SK-N-SH (cell line): ENCODE measurements around the gene CDK4.

Experiments
- CHD2 ChIP-seq: fragments of 150-350 bp; IDR thresholded peaks from 2 replicates; pipeline ENCODE4 v1.6.1; 2018; ENCODE audit warnings: low read length; ENCODE audit not compliant: partially characterized antibody
- EP300 ChIP-seq, 2 experiments: IDR thresholded peaks; 2 replicates each; pipeline versions ENCODE4 v1.4.0 to v1.6.1; 2012; ENCODE audit warnings: borderline replicate concordance in 1 of 2, low read depth in 1 of 2, low read length in 1 of 2
- GABPA ChIP-seq: IDR thresholded peaks from 2 replicates; pipeline ENCODE4 v1.4.0; 2012; ENCODE audit warnings: low read depth, mild to moderate bottlenecking
- POLR2AphosphoS5 ChIP-seq: IDR thresholded peaks from 2 replicates; pipeline ENCODE4 v1.6.1; 2012; ENCODE audit warnings: low read depth, low read length
- RAD21 ChIP-seq: IDR thresholded peaks from 2 replicates; pipeline ENCODE4 v1.6.1; 2012; ENCODE audit warnings: mild to moderate bottlenecking, low read length
- TAF1 ChIP-seq: IDR thresholded peaks from 2 replicates; pipeline ENCODE4 v1.6.1; 2012; ENCODE audit warnings: low read depth, mild to moderate bottlenecking, low read length, moderate library complexity, borderline replicate concordance
- TF ChIP-seq, protein P1 (sequence below): IDR thresholded peaks from 2 replicates; pipeline ENCODE4 v1.4.0; 2012; ENCODE audit warnings: low read depth
- TF ChIP-seq, protein P2 (sequence below): fragments of 200-600 bp; sonication (generic); IDR thresholded peaks from 2 replicates; pipeline ENCODE4 v1.6.1; 2017; ENCODE audit warnings: antibody characterized with exemption, mild to moderate bottlenecking, moderate library complexity
- TF ChIP-seq, protein P3 (sequence below): IDR thresholded peaks from 2 replicates; pipeline ENCODE4 v1.6.1; 2012; ENCODE audit warnings: mild to moderate bottlenecking, low read depth, low read length, moderate library complexity
- TF ChIP-seq, protein P4 (sequence below): IDR thresholded peaks from 2 replicates; pipeline ENCODE4; 2012

DNA sequence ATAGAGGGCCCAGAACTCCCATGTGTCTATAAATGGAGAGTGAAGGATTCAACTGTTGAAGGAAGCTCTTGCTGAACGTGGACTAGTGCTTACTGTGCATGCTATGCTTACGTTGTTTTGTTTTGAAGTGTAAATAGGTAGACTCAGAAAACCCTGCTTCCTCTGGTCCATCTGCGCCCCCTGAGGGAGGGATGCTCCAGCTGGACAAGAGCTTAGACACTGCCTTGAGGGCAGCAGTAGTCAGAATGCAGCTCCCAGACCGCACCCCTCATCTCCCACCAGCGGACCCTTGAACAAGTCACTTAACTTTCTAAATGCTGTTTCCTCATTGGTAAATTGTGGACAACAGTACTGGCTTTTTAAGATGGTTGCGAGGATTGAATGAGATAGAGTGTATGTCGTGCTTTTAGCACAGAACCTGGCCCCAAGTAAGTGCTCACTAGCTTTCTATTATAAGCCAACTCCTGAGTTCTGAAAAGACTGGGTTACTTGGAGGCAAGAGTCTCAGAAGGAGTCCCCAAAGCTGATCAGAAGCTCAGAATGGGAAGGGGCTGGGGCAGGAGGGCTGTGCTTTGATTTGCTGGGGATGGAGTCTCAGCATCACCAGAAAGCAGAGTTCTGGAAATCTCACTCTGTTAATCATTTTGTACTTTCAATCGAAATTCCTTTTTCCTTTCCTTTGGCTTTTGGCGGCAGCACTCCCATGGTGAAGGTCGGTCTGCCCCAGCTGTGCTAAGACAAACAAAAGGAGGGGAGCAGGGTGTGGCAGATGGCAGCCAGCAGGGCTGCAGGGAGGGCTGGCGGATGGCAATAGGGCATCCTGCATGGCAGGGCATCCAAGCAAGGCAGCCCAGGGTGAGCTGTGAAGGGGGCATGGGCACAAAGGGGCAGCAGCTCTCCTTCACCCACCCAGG lies 29.1 kb downstream of the CDK4 start:
- TF ChIP-seq, protein P1, sequence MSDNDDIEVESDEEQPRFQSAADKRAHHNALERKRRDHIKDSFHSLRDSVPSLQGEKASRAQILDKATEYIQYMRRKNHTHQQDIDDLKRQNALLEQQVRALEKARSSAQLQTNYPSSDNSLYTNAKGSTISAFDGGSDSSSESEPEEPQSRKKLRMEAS, result no peak
- TF ChIP-seq, protein P2, sequence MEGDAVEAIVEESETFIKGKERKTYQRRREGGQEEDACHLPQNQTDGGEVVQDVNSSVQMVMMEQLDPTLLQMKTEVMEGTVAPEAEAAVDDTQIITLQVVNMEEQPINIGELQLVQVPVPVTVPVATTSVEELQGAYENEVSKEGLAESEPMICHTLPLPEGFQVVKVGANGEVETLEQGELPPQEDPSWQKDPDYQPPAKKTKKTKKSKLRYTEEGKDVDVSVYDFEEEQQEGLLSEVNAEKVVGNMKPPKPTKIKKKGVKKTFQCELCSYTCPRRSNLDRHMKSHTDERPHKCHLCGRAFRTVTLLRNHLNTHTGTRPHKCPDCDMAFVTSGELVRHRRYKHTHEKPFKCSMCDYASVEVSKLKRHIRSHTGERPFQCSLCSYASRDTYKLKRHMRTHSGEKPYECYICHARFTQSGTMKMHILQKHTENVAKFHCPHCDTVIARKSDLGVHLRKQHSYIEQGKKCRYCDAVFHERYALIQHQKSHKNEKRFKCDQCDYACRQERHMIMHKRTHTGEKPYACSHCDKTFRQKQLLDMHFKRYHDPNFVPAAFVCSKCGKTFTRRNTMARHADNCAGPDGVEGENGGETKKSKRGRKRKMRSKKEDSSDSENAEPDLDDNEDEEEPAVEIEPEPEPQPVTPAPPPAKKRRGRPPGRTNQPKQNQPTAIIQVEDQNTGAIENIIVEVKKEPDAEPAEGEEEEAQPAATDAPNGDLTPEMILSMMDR, result no peak
- TF ChIP-seq RAD21 (no peak), TAF1 (no peak), POLR2AphosphoS5 (no peak; the same call in 1 of the 2 replicates), EP300 (IDR thresholded peaks at IDR 0.05; ENCODE audit: borderline replicate concordance in 1 of 2, low read depth in 1 of 2, low read length in 1 of 2) (no peak), GABPA (no peak), CHD2 (no peak)
- TF ChIP-seq, protein P3, sequence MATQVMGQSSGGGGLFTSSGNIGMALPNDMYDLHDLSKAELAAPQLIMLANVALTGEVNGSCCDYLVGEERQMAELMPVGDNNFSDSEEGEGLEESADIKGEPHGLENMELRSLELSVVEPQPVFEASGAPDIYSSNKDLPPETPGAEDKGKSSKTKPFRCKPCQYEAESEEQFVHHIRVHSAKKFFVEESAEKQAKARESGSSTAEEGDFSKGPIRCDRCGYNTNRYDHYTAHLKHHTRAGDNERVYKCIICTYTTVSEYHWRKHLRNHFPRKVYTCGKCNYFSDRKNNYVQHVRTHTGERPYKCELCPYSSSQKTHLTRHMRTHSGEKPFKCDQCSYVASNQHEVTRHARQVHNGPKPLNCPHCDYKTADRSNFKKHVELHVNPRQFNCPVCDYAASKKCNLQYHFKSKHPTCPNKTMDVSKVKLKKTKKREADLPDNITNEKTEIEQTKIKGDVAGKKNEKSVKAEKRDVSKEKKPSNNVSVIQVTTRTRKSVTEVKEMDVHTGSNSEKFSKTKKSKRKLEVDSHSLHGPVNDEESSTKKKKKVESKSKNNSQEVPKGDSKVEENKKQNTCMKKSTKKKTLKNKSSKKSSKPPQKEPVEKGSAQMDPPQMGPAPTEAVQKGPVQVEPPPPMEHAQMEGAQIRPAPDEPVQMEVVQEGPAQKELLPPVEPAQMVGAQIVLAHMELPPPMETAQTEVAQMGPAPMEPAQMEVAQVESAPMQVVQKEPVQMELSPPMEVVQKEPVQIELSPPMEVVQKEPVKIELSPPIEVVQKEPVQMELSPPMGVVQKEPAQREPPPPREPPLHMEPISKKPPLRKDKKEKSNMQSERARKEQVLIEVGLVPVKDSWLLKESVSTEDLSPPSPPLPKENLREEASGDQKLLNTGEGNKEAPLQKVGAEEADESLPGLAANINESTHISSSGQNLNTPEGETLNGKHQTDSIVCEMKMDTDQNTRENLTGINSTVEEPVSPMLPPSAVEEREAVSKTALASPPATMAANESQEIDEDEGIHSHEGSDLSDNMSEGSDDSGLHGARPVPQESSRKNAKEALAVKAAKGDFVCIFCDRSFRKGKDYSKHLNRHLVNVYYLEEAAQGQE, result no peak
- TF ChIP-seq, protein P4, sequence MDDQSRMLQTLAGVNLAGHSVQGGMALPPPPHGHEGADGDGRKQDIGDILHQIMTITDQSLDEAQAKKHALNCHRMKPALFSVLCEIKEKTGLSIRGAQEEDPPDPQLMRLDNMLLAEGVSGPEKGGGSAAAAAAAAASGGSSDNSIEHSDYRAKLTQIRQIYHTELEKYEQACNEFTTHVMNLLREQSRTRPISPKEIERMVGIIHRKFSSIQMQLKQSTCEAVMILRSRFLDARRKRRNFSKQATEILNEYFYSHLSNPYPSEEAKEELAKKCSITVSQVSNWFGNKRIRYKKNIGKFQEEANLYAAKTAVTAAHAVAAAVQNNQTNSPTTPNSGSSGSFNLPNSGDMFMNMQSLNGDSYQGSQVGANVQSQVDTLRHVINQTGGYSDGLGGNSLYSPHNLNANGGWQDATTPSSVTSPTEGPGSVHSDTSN, result no peak
